ENCODE data around the gene NEBL. TPM values are rescaled to one million over a fixed set of nuclear protein-coding genes. Genes with fewer than 3 reads are reported as not detected.

The NEBL gene
- total and polyA plus RNA-seq, 2 of the 4 experiments (the other 2 are of a cell fraction) = under 0.01 TPM

GRCh38 chr10:20863008-20863407 is 34.1 kb downstream of the NEBL start:
- Histone ChIP-seq H3K4me3 (ENCODE audit: insufficient read depth, low read depth, low read length) (no peak overlapping the region), H4K20me1 (ENCODE audit: insufficient read depth, low read length) (no peaks in the 10 kb centered on the region), H2BK5ac (ENCODE audit: low read depth, low read length, poor library complexity, severe bottlenecking) (no peak overlapping the region), H3K56ac (ENCODE audit: extremely low read depth, insufficient read depth, low read length) (no peak overlapping the region), H3K9ac (ENCODE audit: low read depth, low read length) (no peak overlapping the region), H3K4me1 (ENCODE audit: control insufficient read depth, insufficient read depth, low read length) (no peaks in the 10 kb centered on the region), H3K27ac (ENCODE audit: insufficient read depth, low read length) (no peak overlapping the region), H4K91ac (ENCODE audit: insufficient read depth, low read depth, low read length) (no peak overlapping the region), H4K5ac (ENCODE audit: low read depth, low read length) (no peak overlapping the region), H3K4me2 (ENCODE audit: low read depth, low read length) (no peak overlapping the region), H2BK20ac (ENCODE audit: low read depth, low read length) (no peak overlapping the region), H3K79me1 (ENCODE audit: low read depth in 1 of 2, low read length in 2 of 2) (no peaks in the 10 kb centered on the region), H3K9me1 (ENCODE audit: insufficient read depth, low read length) (no peaks in the 10 kb centered on the region), H3K23ac (ENCODE audit: low read depth, low read length) (no peak overlapping the region), H2AFZ (replicated peaks; ENCODE audit: low read length, poor library complexity) (no peak overlapping the region), H3K4ac (ENCODE audit: low read depth, low read length) (no peak overlapping the region), H4K8ac (ENCODE audit: low read depth in 2 of 2, low read length in 2 of 2) (no peak overlapping the region), H3K9me3 (ENCODE audit: control insufficient read depth, insufficient read depth, low read length) (no peaks in the 10 kb centered on the region), H3K18ac (ENCODE audit: low read depth, low read length) (no peak overlapping the region), H2BK15ac (ENCODE audit: low read depth, low read length) (no peak overlapping the region), H3K14ac (replicated peaks; ENCODE audit: low read depth, low read length) (no peak overlapping the region), H2AK5ac (ENCODE audit: low read depth, low read length) (no peak overlapping the region), H2AK9ac (replicated peaks; ENCODE audit: low read depth, low read length, poor library complexity) (no peak overlapping the region), H2BK120ac (ENCODE audit: low read depth, low read length) (no peak overlapping the region), H3K27me3 (ENCODE audit: control insufficient read depth, insufficient read depth, low read length) (no peaks in the 10 kb centered on the region), H3K36me3 (ENCODE audit: control insufficient read depth, insufficient read depth, low read length) (no peaks in the 10 kb centered on the region)
- intact Hi-C loops (cut with micrococcal nuclease) (loop anchor here (10.0 kb wide), 1 partner anchor 222 kb away; no protein-coding TSS in a partner anchor), dilution Hi-C loops (cut with HindIII; ENCODE audit: low sequenced_read_pairs, unreplicated experiment) (no loop called here), in situ Hi-C loops (cut with MboI; ENCODE audit: low sequenced_read_pairs) (loop anchor here (10.0 kb wide), 1 partner anchor 392 kb away; no protein-coding TSS in a partner anchor)
- CTCF ChIA-PET = no interaction called here
- no TSS peak for BruUV-seq (replicated peaks)
- TF ChIP-seq USF2 (IDR thresholded peaks at IDR 0.05; ENCODE audit: low read depth, low read length) (no peak), NFE2L2 (IDR thresholded peaks at IDR 0.05; ENCODE audit: low read depth, low read length) (no peak), MXI1 (IDR thresholded peaks at IDR 0.05; ENCODE audit: borderline replicate concordance, low read depth, low read length) (no peak), CHD1 (IDR thresholded peaks at IDR 0.05; ENCODE audit: low read depth, low read length) (no peak), ELK1 (IDR thresholded peaks at IDR 0.05; ENCODE audit: borderline replicate concordance, low read depth, low read length) (no peak), MAZ (IDR thresholded peaks at IDR 0.05; ENCODE audit: borderline replicate concordance, low read depth, low read length) (no peak), CTCF (conservative IDR thresholded peaks at IDR 0.05; ENCODE audit: low read depth, low read length) (no peak), CEBPB (IDR thresholded peaks at IDR 0.05; ENCODE audit: low read depth, low read length) (no peak), FOS (IDR thresholded peaks at IDR 0.05; ENCODE audit: low read depth, low read length) (no peak), MAFK (IDR thresholded peaks at IDR 0.05; ENCODE audit: low read depth, low read length) (no peak), RCOR1 (IDR thresholded peaks at IDR 0.05; ENCODE audit: insufficient replicate concordance, low read length) (no peak), RAD21 (IDR thresholded peaks at IDR 0.05; ENCODE audit: low read length) (no peak), SMC3 (IDR thresholded peaks at IDR 0.05; ENCODE audit: low read depth, low read length) (no peak), BHLHE40 (IDR thresholded peaks at IDR 0.05; ENCODE audit: low read depth, low read length) (no peak), POLR2A (IDR thresholded peaks at IDR 0.05; ENCODE audit: low read depth, low read length) (no peak), RFX5 (IDR thresholded peaks at IDR 0.05; ENCODE audit: low read depth, low read length) (no peak)
- no CpG with 5 or more reads among the region's 4 CpGs for WGBS, 2 experiments (ENCODE audit: extremely low coverage in 2 of 2, insufficient read length in 1 of 2)
- ATAC-seq (ENCODE audit: low read depth) (no peak), DNase-seq (no peak)
- POLR2A ChIA-PET (ENCODE audit: unreplicated experiment) = no interaction called here

Data from IMR-90 (cell line).